HCT116 (cell line): Measurements from ENCODE around the gene CD28.

ENCODE experiments used
- ATF3 ChIP-seq: IDR thresholded peaks from 2 replicates; pipeline ENCODE4 v1.6.1; 2012
- CTCF ChIP-seq, 3 experiments: fragments of 200-600 bp in 1 of 3; sonication (generic) in 1 of 3; IDR thresholded peaks in 2 of 3; conservative IDR thresholded peaks in 1 of 3; 2 replicates each; pipeline ENCODE4 v1.5.1; 2012 to 2017; ENCODE audit warnings: low read depth in 2 of 3, low read length in 2 of 3, antibody characterized with exemption in 1 of 3, borderline replicate concordance in 1 of 3, control low read depth in 1 of 3, mild to moderate bottlenecking in 1 of 3, mixed read lengths in 1 of 3, mixed run types in 1 of 3, moderate library complexity in 1 of 3; ENCODE audit not compliant: insufficient read depth in 1 of 3
- POLR2A ChIP-seq: IDR thresholded peaks from 2 replicates; pipeline ENCODE4 v1.7.0; 2011; ENCODE audit warnings: borderline replicate concordance; ENCODE audit not compliant: insufficient read depth, insufficient read length; ENCODE audit errors: extremely low read depth
- SRF ChIP-seq: IDR thresholded peaks from 2 replicates; pipeline ENCODE4 v1.6.1; 2012; ENCODE audit warnings: low read depth
- YY1 ChIP-seq: IDR thresholded peaks from 2 replicates; pipeline ENCODE4 v1.6.1; 2011; ENCODE audit warnings: low read length, low read depth, moderate library complexity, mild to moderate bottlenecking; ENCODE audit not compliant: insufficient replicate concordance; ENCODE audit errors: extremely low read depth
- ZNF274 ChIP-seq: fragments of 200-500 bp; sonication (Bioruptor generic); IDR thresholded peaks from 2 replicates; pipeline ENCODE4 v1.6.1; 2014; ENCODE audit warnings: mild to moderate bottlenecking, low read depth, low read length, inconsistent platforms
- TF ChIP-seq, protein P1 (sequence below): IDR thresholded peaks from 2 replicates; pipeline ENCODE4 v1.6.1; 2012

GRCh38 chr2:203763938-203764664 lies 57.7 kb downstream of the CD28 start:
- no peak for TF ChIP-seq ATF3
- TF ChIP-seq CTCF (IDR thresholded peaks at IDR 0.05 in 2 of 3, conservative IDR thresholded peaks at IDR 0.05 in 1 of 3; ENCODE audit: borderline replicate concordance in 1 of 3, insufficient read depth in 1 of 3, low read depth in 2 of 3, low read length in 2 of 3): no peak
- no peak for TF ChIP-seq SRF
- no peak for TF ChIP-seq YY1
- TF ChIP-seq, protein P1, sequence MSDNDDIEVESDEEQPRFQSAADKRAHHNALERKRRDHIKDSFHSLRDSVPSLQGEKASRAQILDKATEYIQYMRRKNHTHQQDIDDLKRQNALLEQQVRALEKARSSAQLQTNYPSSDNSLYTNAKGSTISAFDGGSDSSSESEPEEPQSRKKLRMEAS: no peak
- no peak for TF ChIP-seq POLR2A
- no peak for TF ChIP-seq ZNF274
